A549 (cell line): Measurements from ENCODE around the gene PTGER1. TPM values are rescaled to one million over a fixed set of nuclear protein-coding genes. Genes with fewer than 3 reads are reported as not detected.
A peak's percentile ranks its signal among the peaks of the same experiment; 100 is the strongest.

Experiments used
- ATAC-seq, 2 experiments: fragments of 200-7000 bp in 1 of 2; fragments of >200 bp in 1 of 2; cut with Nextera tagmentation in 1 of 2; cut with Tn5 transposase in 1 of 2; 3 replicates each; pipeline versions ENCODE4 v1.8.0 to v1.9.1; 2018 to 2020; ENCODE audit warnings: mild to moderate bottlenecking in 1 of 2, moderate library complexity in 1 of 2
- CTCF ChIA-PET: fragments of 300-600 bp; sonication (Branson Sonifier 250); formaldehyde crosslinking; extraction: SDS; loops from one replicate; lab custom pipeline; 2021; ENCODE audit warnings: antibody characterized with exemption, inconsistent platforms; lab: Yijun Ruan, JAX
- POLR2A ChIA-PET: fragments of 350-600 bp; formaldehyde crosslinking; extraction: SDS; loops from one replicate; lab custom pipeline; 2021; ENCODE audit warnings: antibody characterized with exemption, inconsistent platforms; lab: Yijun Ruan, JAX
- DNase-seq, 2 experiments: peaks; one replicate each; pipeline versions ENCODE4 v3.0.0 to v3.0.0-alpha.2; 2011 to 2016; ENCODE audit warnings: low read depth in 1 of 2, low spot score in 1 of 2
- FAIRE-seq: peaks from 2 replicates; lab custom pipeline; 2011; peaks lifted over from hg19 to GRCh38; lab: Jason Lieb, UNC
- H3K27ac ChIP-seq, 2 experiments: fragments of >200 bp; sonication (Bioruptor Twin); formaldehyde crosslinking; 3 replicates each; pipeline ENCODE4 v1.5.1; 2016 to 2017
- H3K4me1 ChIP-seq: fragments of >200 bp; sonication (Bioruptor Twin); formaldehyde crosslinking; 3 replicates; pipeline ENCODE4 v1.6.1; 2016
- H3K4me2 ChIP-seq: fragments of >200 bp; sonication (Bioruptor Twin); formaldehyde crosslinking; 3 replicates; pipeline ENCODE4 v1.6.1; 2016
- H3K4me3 ChIP-seq: fragments of >200 bp; sonication (Bioruptor Twin); formaldehyde crosslinking; 3 replicates; pipeline ENCODE4 v1.5.1; 2016
- H3K9me3 ChIP-seq: fragments of >200 bp; sonication (Bioruptor Twin); formaldehyde crosslinking; 3 replicates; pipeline ENCODE4 v1.6.1; 2016
- BHLHE40 ChIP-seq: IDR thresholded peaks from 2 replicates; pipeline ENCODE4 v1.6.1; 2012; ENCODE audit warnings: low read depth, low read length, inconsistent platforms
- CHD4 ChIP-seq: fragments of 200-600 bp; sonication (generic); IDR thresholded peaks from 2 replicates; pipeline ENCODE4 v1.6.1; 2016; ENCODE audit warnings: antibody characterized with exemption, mild to moderate bottlenecking, borderline replicate concordance
- E2F6 ChIP-seq: IDR thresholded peaks from 2 replicates; pipeline ENCODE4 v1.6.1; 2012; ENCODE audit warnings: low read depth, borderline replicate concordance
- EHMT2 ChIP-seq: fragments of 200-600 bp; sonication (generic); IDR thresholded peaks from 2 replicates; pipeline ENCODE4 v1.6.1; 2016; ENCODE audit warnings: antibody characterized with exemption, low read depth, mild to moderate bottlenecking, moderate library complexity
- ELK1 ChIP-seq: fragments of 150-350 bp; IDR thresholded peaks from 2 replicates; pipeline ENCODE4 v1.6.1; 2014; ENCODE audit warnings: low read depth, mild to moderate bottlenecking, low read length
- ESRRA ChIP-seq: fragments of 150-350 bp; IDR thresholded peaks from 2 replicates; pipeline ENCODE4 v1.6.1; 2014; ENCODE audit warnings: mild to moderate bottlenecking, low read length, borderline replicate concordance
- FOSL2 ChIP-seq, 2 experiments: fragments of 450-650 bp in 1 of 2; fragments of >200 bp in 1 of 2; sonication (Bioruptor Twin) in 1 of 2; formaldehyde crosslinking; IDR thresholded peaks; 2 replicates each; pipeline versions ENCODE4 v1.5.0 to v1.6.1; 2016 to 2020; ENCODE audit warnings: mild to moderate bottlenecking in 1 of 2, moderate library complexity in 1 of 2
- FOXS1 ChIP-seq: fragments of 250-450 bp; sonication (Bioruptor Pico); IDR thresholded peaks from 2 replicates; pipeline ENCODE4 v1.5.0; 2020; ENCODE audit warnings: mild to moderate bottlenecking, moderate library complexity
- GATA3 ChIP-seq: IDR thresholded peaks from 2 replicates; pipeline ENCODE4 v1.6.1; 2012; ENCODE audit warnings: borderline replicate concordance
- HDAC2 ChIP-seq: fragments of 200-600 bp; sonication (generic); IDR thresholded peaks from 2 replicates; pipeline ENCODE4 v1.6.1; 2016
- HOXA7 ChIP-seq: fragments of 250-450 bp; sonication (Bioruptor Pico); IDR thresholded peaks from 2 replicates; pipeline ENCODE4 v1.5.0; 2020; ENCODE audit warnings: mild to moderate bottlenecking, moderate library complexity
- JUN ChIP-seq, 2 experiments: fragments of >200 bp; sonication (Bioruptor Twin); formaldehyde crosslinking; IDR thresholded peaks; 2 replicates in 1 of 2; 3 replicates in 1 of 2; pipeline ENCODE4 v1.6.1; 2016 to 2017
- KDM1A ChIP-seq: fragments of 200-600 bp; sonication (generic); IDR thresholded peaks from 2 replicates; pipeline ENCODE4 v1.6.1; 2016; ENCODE audit warnings: low read depth, mild to moderate bottlenecking
- MYC ChIP-seq: IDR thresholded peaks from 2 replicates; pipeline ENCODE4 v1.6.1; 2012; ENCODE audit warnings: mild to moderate bottlenecking, inconsistent platforms, low read length, improper control_type of control experiment, borderline replicate concordance
- NFE2L2 ChIP-seq: fragments of 150-350 bp; conservative IDR thresholded peaks from 2 replicates; pipeline ENCODE4 v1.6.1; 2014; ENCODE audit warnings: low read length
- NPAS2 ChIP-seq: fragments of 250-450 bp; sonication (Bioruptor Pico); IDR thresholded peaks from 2 replicates; pipeline ENCODE4 v1.8.0; 2022; ENCODE audit warnings: mild to moderate bottlenecking, moderate library complexity, borderline replicate concordance
- PBX3 ChIP-seq: IDR thresholded peaks from 2 replicates; pipeline ENCODE4 v1.6.1; 2012
- POLR2A ChIP-seq: IDR thresholded peaks from 2 replicates; pipeline ENCODE4 v1.6.1; 2012; ENCODE audit warnings: mild to moderate bottlenecking, low read length
- POLR2AphosphoS2 ChIP-seq: conservative IDR thresholded peaks from 2 replicates; pipeline ENCODE4 v1.6.1; 2012; ENCODE audit warnings: low read length, improper control_type of control experiment, inconsistent platforms
- RCOR1 ChIP-seq: fragments of 150-350 bp; IDR thresholded peaks from 2 replicates; pipeline ENCODE4 v1.6.1; 2014; ENCODE audit warnings: antibody characterized with exemption, low read length, low read depth
- RFX5 ChIP-seq: fragments of 450-650 bp; IDR thresholded peaks from 2 replicates; pipeline ENCODE4 v1.7.1; 2014; ENCODE audit warnings: antibody characterized with exemption, mild to moderate bottlenecking, moderate library complexity
- SMC3 ChIP-seq: fragments of >200 bp; sonication (Bioruptor Twin); formaldehyde crosslinking; IDR thresholded peaks from 3 replicates; pipeline ENCODE4 v1.6.1; 2018; ENCODE audit warnings: inconsistent platforms
- SREBF2 ChIP-seq: fragments of 450-650 bp; IDR thresholded peaks from 2 replicates; pipeline ENCODE4 v1.6.1; 2014; ENCODE audit warnings: mild to moderate bottlenecking, moderate library complexity
- TFCP2L1 ChIP-seq: fragments of 250-450 bp; sonication (Bioruptor Pico); IDR thresholded peaks from 2 replicates; pipeline ENCODE4 v1.5.0; 2021; ENCODE audit warnings: mild to moderate bottlenecking
- TP53 ChIP-seq: fragments of 250-450 bp; sonication (Bioruptor Pico); IDR thresholded peaks from 2 replicates; pipeline ENCODE4 v1.5.0; 2021; ENCODE audit warnings: mild to moderate bottlenecking, moderate library complexity
- USF2 ChIP-seq: fragments of 450-650 bp; IDR thresholded peaks from 2 replicates; pipeline ENCODE4 v1.6.1; 2014; ENCODE audit warnings: antibody characterized with exemption
- ZNF302 ChIP-seq: fragments of 250-450 bp; sonication (Bioruptor Pico); IDR thresholded peaks from 2 replicates; pipeline ENCODE4 v1.9.0; 2021; ENCODE audit warnings: inconsistent platforms, mild to moderate bottlenecking, moderate library complexity
- ZSCAN20 ChIP-seq: fragments of 250-450 bp; sonication (Bioruptor Pico); IDR thresholded peaks from 2 replicates; pipeline ENCODE4 v1.8.0; 2022; ENCODE audit warnings: mild to moderate bottlenecking, moderate library complexity
- WGBS: methylation state at CpG from one replicate; pipeline ENCODE4 v1.1.6; 2017; ENCODE audit errors: missing lambda C conversion rate; 5-methylcytosine and 5-hydroxymethylcytosine counted together
- polyA plus RNA-seq, 4 experiments: library from polyadenylated mRNA; depleted of rRNA in 3 of 4; stranded (reverse); fragments of >200 nt; fragmentation: RNase III in 1 of 4; extraction: RNeasy Plus Mini Kit Qiagen cat#74134 plus additional on column Dnase treatment in 1 of 4; gene quantifications; 2 replicates in 3 of 4; 3 replicates in 1 of 4; pipeline ENCODE4 v1.2.3, GENCODE V29; 2011 to 2017
- TF ChIP-seq, protein P1 (sequence below): IDR thresholded peaks from 2 replicates; pipeline ENCODE4 v1.6.1; 2012
- TF ChIP-seq, protein P2 (sequence below): fragments of >200 bp; sonication (Bioruptor Twin); formaldehyde crosslinking; IDR thresholded peaks from 2 replicates; pipeline ENCODE4 v1.6.1; 2016

The PTGER1 gene
- polyA plus RNA-seq, 2 of the 4 experiments (the other 2 are of a cell fraction): 0.06 to 0.17 TPM

DNA sequence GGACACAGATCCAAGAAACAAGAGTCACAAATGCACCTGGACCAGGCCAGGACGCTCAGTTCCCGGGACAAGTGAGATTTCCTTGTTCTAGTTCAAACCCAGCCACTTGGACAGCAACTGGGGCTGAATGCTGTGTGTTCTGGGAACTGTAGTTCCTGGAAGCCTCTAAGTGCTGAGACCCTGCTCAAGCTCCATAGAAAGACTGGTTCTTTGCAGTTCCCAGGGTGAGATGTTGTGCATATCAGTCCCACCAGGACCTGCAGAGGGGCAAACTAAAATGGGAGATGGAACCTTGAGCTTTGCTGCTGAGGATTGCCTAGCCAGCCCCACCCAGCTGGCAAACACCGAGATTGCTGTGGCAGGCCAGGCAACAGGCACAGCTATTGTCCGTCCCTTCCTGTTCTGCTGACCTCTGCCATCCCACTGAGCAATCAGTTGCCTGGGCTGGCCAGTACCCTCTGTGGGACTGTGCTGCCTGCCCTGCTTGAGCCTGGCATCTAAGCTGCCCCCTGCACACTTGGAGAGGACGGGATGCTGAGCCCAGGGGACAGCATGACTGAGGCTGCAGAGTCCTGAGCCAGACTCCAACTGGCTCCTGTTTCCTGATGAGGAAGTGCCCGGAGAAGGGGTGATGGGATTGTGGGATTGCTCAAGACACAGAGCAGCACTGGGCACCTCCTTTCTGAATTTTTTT, 22.2 kb upstream of the PTGER1 start:
- WGBS: 20% methylated on average over 4 of the region's 6 CpGs
- no peaks in the 10 kb centered on the region for H3K9me3 ChIP-seq
- FAIRE-seq: no peak
- DNase-seq: peak in 1 of 2 experiments; percentile 56
- ATAC-seq: peak; percentile 44 to 61
- TF ChIP-seq FOXS1 (CRISPR knock-in tag): no peak
- TF ChIP-seq ESRRA: no peak
- TF ChIP-seq RCOR1: no peak
- TF ChIP-seq POLR2A: peak; percentile 60
- no peak for TF ChIP-seq SMC3
- no peak for TF ChIP-seq EHMT2
- TF ChIP-seq, all 56 proteins: peak for 1
- Histone ChIP-seq H3K4me1 (peaks cover 33% of the 10 kb centered on the region), H3K27ac (peak overlapping the region; percentile 86 to 95), H3K4me3 (no peak overlapping the region), H3K4me2 (peak overlapping the region; percentile 72)
- ChIA-PET POLR2A (interaction anchor here (0.7 to 3.9 kb wide), 3 partner anchors 8 to 383 kb away, joined by 3 to 31 read pairs (median 10); partner anchors contain the start of gene DNAJB1), CTCF (interaction anchor here (0.6 to 3.7 kb wide), 4 partner anchors 8 to 136 kb away, joined by 3 to 21 read pairs (median 8); no protein-coding TSS in a partner anchor)

GRCh38 chr19:14496834-14497227, 21.7 kb upstream of the PTGER1 start:
- peak overlapping the region; percentile 86 to 95 for H3K27ac ChIP-seq
- CTCF ChIA-PET: interaction anchor here (0.6 to 3.7 kb wide), 4 partner anchors 9 to 135 kb away, joined by 3 to 21 read pairs (median 8); no protein-coding TSS in a partner anchor

GRCh38 chr19:14496029-14496833, 21.1 kb upstream of the PTGER1 start, which contains the start of gene GIPC1:
TSS of gene GIPC1 (minus strand) at chr19:14496127. CDS start at chr19:14482976, 13,151 bp downstream.
- peak within 1 kb of the TSS; percentile 68 for H3K4me3 ChIP-seq
- ATAC-seq: peak; percentile 93
- WGBS: 15% methylated on average over 33 of the region's 71 CpGs
- H3K27ac ChIP-seq: peak within 1 kb of the TSS; percentile 89 to 99
- peak within 1 kb of the TSS; percentile 93 for H3K4me2 ChIP-seq
- TF ChIP-seq JUN (IDR thresholded peaks at IDR 0.05) (0 out of 5 replicates have a peak, but pooled peaks have one; percentile 21 to 41), ELK1 (no peak), ESRRA (no peak), BHLHE40 (peak; percentile 16; the same call in 1 of the 2 replicates), GATA3 (peak; percentile 49; the same call in 1 of the 2 replicates), TP53 (CRISPR knock-in tag) (no peak), SREBF2 (no peak), KDM1A (no peak), PBX3 (peak; percentile 70; the same call in 1 of the 2 replicates), E2F6 (peak; percentile 76), MYC (0 out of 2 replicates have a peak, but pooled peaks have one; percentile 38), USF2 (peak; percentile 95)
- TF ChIP-seq, protein P1, sequence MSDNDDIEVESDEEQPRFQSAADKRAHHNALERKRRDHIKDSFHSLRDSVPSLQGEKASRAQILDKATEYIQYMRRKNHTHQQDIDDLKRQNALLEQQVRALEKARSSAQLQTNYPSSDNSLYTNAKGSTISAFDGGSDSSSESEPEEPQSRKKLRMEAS: peak; percentile 92
- TF ChIP-seq, protein P2, sequence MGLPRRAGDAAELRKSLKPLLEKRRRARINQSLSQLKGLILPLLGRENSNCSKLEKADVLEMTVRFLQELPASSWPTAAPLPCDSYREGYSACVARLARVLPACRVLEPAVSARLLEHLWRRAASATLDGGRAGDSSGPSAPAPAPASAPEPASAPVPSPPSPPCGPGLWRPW: no peak
- TF ChIP-seq, all 56 proteins: peak for 8
- Histone ChIP-seq H3K4me1 (peaks cover 28% of the 10 kb centered on the region), H3K9me3 (no peaks in the 10 kb centered on the region)
- ChIA-PET POLR2A (interaction anchor here (0.6 to 3.9 kb wide), 4 partner anchors 9 to 22 kb away, joined by 4 to 31 read pairs (median 7); partner anchors contain the start of gene DNAJB1), CTCF (interaction anchor here (0.6 to 3.7 kb wide), 6 partner anchors 9 to 349 kb away, joined by 3 to 21 read pairs (median 6); no protein-coding TSS in a partner anchor)
- DNase-seq (peak; percentile 96 to 98), FAIRE-seq (no peak)

More at GRCh38 chr19:14496834-14497227, 21.7 kb upstream of the PTGER1 start:
- Histone ChIP-seq H3K4me2 (peak overlapping the region; percentile 72), H3K4me3 (peak overlapping the region; percentile 25; the same call in 2 of the 3 replicates), H3K4me1 (peaks cover 28% of the 10 kb centered on the region), H3K9me3 (no peaks in the 10 kb centered on the region)
- DNase-seq (no peak), FAIRE-seq (no peak), ATAC-seq (peak; percentile 1 to 6; a peak in 2 of 6 replicates)
- POLR2A ChIA-PET: interaction anchor here (0.6 to 3.9 kb wide), 5 partner anchors 8 to 21 kb away, joined by 4 to 31 read pairs (median 7); partner anchors contain the start of gene DNAJB1
- WGBS: 72% methylated on average over 6 of the region's 7 CpGs
- TF ChIP-seq CHD4 (no peak), NFE2L2 (no peak), HDAC2 (no peak), NPAS2 (CRISPR knock-in tag) (no peak), KDM1A (no peak), ZNF302 (CRISPR knock-in tag) (no peak), POLR2AphosphoS2 (no peak), HOXA7 (CRISPR knock-in tag) (no peak), SMC3 (no peak), ZSCAN20 (no peak), GATA3 (no peak), TFCP2L1 (no peak), RCOR1 (no peak), RFX5 (no peak), FOSL2 (IDR thresholded peaks at IDR 0.05) (no peak), FOSL2 (CRISPR knock-in tag; IDR thresholded peaks at IDR 0.05) (no peak)
